Adipocyte (in vitro differentiated cells): ENCODE data around the gene VSIG10L2.
A peak's percentile ranks its signal among the peaks of the same experiment; 100 is the strongest.

Experiments
- DNase-seq: peaks from one replicate; pipeline ENCODE4 v3.0.0-alpha.2; 2015; ENCODE audit warnings: low read depth
- H3K27me3 ChIP-seq: replicated peaks from 2 replicates; pipeline ENCODE4 v1.7.0; 2013; ENCODE audit warnings: mild to moderate bottlenecking, low read length, moderate library complexity; ENCODE audit not compliant: control insufficient read depth, insufficient read depth
- H3K36me3 ChIP-seq: 2 replicates; pipeline ENCODE4 v1.7.0; 2013; ENCODE audit warnings: low read length, mild to moderate bottlenecking, moderate library complexity; ENCODE audit not compliant: control insufficient read depth, insufficient read depth, severe bottlenecking
- H3K4me1 ChIP-seq: 2 replicates; pipeline ENCODE4 v1.7.0; 2013; ENCODE audit warnings: mild to moderate bottlenecking, low read length, moderate library complexity; ENCODE audit not compliant: control insufficient read depth, insufficient read depth
- H3K4me3 ChIP-seq: 2 replicates; pipeline ENCODE4 v1.7.0; 2013; ENCODE audit warnings: mild to moderate bottlenecking, low read length, moderate library complexity
- H3K9ac ChIP-seq: 2 replicates; pipeline ENCODE4 v1.7.0; 2013; ENCODE audit warnings: mild to moderate bottlenecking, low read length, moderate library complexity
- H3K9me3 ChIP-seq: 2 replicates; pipeline ENCODE4 v1.7.0; 2013; ENCODE audit warnings: mild to moderate bottlenecking, low read length, moderate library complexity; ENCODE audit not compliant: control insufficient read depth

VSIG10L2 gene

DNA sequence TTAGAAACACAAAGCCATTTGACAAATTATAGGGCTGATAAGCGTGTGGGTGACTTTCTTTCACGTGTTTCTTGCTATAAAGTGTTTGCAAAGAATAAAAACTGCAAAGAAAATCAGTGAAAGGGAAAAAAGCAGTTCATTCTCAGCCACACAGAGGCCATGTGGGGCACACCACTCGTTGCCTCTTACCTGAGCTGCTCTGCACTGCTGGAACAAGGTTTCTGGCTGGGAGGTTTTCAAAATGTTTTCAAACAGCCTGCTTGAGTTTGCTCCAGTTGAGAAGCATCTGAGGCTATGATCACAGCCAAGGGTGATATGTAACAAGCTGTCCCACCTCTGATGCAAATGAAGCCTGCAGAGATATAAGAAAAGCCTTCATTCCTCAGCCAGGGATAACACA is 14.7 kb upstream of the VSIG10L2 start:
- no peak for DNase-seq
- no peak overlapping the region for H3K9ac ChIP-seq
- H3K9me3 ChIP-seq, result no peaks in the 10 kb centered on the region
- H3K4me1 ChIP-seq, result no peaks in the 10 kb centered on the region
- H3K27me3 ChIP-seq, result no peaks in the 10 kb centered on the region
- H3K4me3 ChIP-seq, result no peak overlapping the region
- H3K36me3 ChIP-seq, result no peaks in the 10 kb centered on the region

- no peak overlapping the region for H3K4me3 ChIP-seq
- H3K36me3 ChIP-seq, result no peaks in the 10 kb centered on the region
- no peaks in the 10 kb centered on the region for H3K4me1 ChIP-seq
- no peaks in the 10 kb centered on the region for H3K27me3 ChIP-seq
- no peak for DNase-seq
- H3K9ac ChIP-seq, result no peak overlapping the region
- no peaks in the 10 kb centered on the region for H3K9me3 ChIP-seq
Measured at GRCh38 chr11:125931668-125932067, 14.2 kb upstream of the VSIG10L2 start.

DNA sequence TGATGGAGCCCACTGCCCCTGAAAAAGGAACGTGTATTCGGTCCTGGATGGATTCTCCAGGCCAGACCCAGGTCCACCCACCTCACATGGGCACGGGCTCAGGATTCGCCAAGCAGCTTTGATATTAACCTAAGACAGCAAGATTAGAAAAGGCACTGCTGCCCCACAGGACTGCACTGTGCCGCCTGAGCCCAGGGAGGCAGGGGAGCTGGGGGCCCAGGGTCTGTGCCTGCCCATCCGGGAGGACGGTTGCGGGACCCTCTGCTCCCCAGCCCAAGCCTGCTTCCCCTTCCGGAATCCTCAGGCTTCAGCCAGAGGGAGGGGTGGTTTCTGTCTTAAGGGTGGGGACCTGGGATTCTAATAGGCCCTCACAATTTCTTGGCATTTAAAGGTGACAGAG is 13.5 kb upstream of the VSIG10L2 start:
- no peak for DNase-seq
- no peaks in the 10 kb centered on the region for H3K36me3 ChIP-seq

DNA sequence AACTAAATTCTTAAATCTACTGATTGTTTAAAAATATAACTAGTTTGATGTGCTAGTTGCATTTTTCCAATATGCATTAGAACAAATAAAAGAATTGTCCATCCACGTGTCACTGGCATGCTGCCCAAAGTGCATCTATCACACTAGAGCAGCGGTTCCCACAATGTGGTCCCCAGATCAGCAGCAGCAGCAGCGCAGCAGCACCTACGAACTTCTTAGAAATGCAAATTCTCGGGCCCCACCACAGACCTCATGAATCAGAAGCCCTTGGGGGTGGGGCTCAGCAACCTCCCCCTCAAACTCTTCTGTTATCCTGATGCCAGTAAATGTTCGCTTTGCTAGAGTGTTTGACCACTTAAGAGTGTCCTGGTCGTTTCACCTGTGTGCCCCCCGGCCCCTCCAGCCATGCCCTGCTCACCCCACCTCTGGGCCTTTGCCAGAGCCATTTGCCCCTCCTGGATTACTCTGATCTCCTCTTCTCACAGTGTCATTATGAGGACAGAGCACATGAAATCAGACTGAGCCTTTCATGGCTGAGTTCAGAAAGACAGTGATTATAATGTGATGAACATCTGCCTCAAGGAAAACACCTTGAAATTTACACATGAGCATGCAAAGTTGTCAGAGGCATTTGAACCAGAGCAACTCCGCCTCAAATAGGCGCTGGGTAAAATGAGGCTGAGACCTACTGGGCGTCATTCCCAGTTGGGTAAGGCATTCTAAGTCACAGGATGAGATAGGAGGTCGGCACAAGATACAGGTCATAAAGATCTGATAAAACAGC is 12.6 kb upstream of the VSIG10L2 start:
- H3K9ac ChIP-seq, result no peak overlapping the region
- H3K27me3 ChIP-seq, result no peaks in the 10 kb centered on the region
- no peak for DNase-seq
- H3K4me1 ChIP-seq, result no peaks in the 10 kb centered on the region
- no peaks in the 10 kb centered on the region for H3K9me3 ChIP-seq
- H3K4me3 ChIP-seq, result no peak overlapping the region
- no peaks in the 10 kb centered on the region for H3K36me3 ChIP-seq

More for the DNA sequence above, 13.5 kb upstream of the VSIG10L2 start:
- H3K4me1 ChIP-seq, result no peaks in the 10 kb centered on the region
- no peaks in the 10 kb centered on the region for H3K27me3 ChIP-seq
- no peaks in the 10 kb centered on the region for H3K9me3 ChIP-seq
- H3K9ac ChIP-seq, result no peak overlapping the region
- H3K4me3 ChIP-seq, result no peak overlapping the region

GRCh38 chr11:125934473-125934872 is 11.4 kb upstream of the VSIG10L2 start:
- H3K4me3 ChIP-seq, result no peak overlapping the region

GRCh38 chr11:125935056-125935455 is 10.8 kb upstream of the VSIG10L2 start:
- no peak for DNase-seq
- Histone ChIP-seq H3K9me3 (no peaks in the 10 kb centered on the region), H3K27me3 (no peaks in the 10 kb centered on the region), H3K4me1 (no peaks in the 10 kb centered on the region), H3K36me3 (no peaks in the 10 kb centered on the region), H3K4me3 (no peak overlapping the region), H3K9ac (no peak overlapping the region)

More at GRCh38 chr11:125934473-125934872, 11.4 kb upstream of the VSIG10L2 start:
- DNase-seq, result no peak
- no peaks in the 10 kb centered on the region for H3K27me3 ChIP-seq
- no peaks in the 10 kb centered on the region for H3K4me1 ChIP-seq
- H3K9ac ChIP-seq, result no peak overlapping the region
- no peaks in the 10 kb centered on the region for H3K36me3 ChIP-seq
- no peaks in the 10 kb centered on the region for H3K9me3 ChIP-seq

DNA sequence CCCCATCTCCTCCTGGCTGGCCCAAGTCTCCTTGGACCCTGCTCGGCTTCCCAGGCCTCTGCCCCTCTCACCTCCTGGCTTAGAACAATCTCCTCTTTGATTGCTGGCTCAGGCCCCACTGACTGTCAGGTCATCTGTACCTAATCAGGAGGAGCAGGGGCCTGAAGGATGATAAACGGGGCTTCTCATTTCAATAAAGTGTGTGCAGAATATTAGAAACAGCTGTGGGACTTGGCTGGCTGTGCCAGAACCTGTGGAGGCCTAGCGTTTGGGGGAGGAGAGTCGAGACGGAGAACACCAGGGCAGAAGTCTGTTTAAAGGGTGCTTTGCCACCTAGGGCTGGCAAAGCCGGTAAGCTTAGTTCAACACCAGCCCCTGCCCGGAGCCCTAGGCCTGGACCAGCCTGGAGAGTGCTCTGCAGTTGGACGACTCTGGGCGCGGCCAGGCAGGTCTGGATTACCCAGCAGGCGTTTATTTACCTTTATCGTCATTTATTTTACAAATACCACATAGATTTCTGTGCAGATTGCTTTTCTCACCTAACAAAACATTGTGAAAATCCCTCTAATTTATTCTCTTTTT is 10.1 kb upstream of the VSIG10L2 start:
- Histone ChIP-seq H3K27me3 (no peaks in the 10 kb centered on the region), H3K9ac (no peak overlapping the region), H3K9me3 (no peaks in the 10 kb centered on the region), H3K36me3 (no peaks in the 10 kb centered on the region), H3K4me1 (no peaks in the 10 kb centered on the region), H3K4me3 (no peak overlapping the region)
- peak; percentile 65 for DNase-seq

GRCh38 chr11:125938418-125938817 is 7.4 kb upstream of the VSIG10L2 start:
- Histone ChIP-seq H3K9ac (no peak overlapping the region), H3K9me3 (no peaks in the 10 kb centered on the region), H3K36me3 (no peaks in the 10 kb centered on the region), H3K4me3 (no peak overlapping the region), H3K27me3 (no peaks in the 10 kb centered on the region), H3K4me1 (no peaks in the 10 kb centered on the region)
- no peak for DNase-seq

DNA sequence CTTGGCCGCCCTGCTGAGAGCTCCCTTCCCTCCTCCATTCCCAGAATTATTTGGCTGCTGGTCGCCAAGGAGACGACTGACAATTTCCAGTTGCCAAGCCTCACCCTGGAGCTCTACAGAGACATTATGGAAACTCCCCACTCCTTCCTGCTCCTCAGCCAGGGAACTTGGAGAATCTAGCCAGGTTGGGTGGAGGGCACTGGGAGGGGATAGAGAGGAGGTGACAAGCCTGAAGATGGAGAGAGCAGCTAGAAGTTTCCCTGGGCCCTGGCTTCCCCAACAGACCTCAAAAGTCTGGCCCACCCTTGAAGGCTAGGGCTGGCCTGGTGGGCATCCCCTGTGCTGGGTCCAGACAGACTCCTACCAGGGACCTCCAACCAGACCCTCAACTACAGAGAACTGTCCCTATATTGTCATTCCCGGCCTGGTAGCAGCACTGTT is 6.7 kb upstream of the VSIG10L2 start:
- Histone ChIP-seq H3K27me3 (no peaks in the 10 kb centered on the region), H3K36me3 (no peaks in the 10 kb centered on the region), H3K9ac (no peak overlapping the region), H3K4me3 (no peak overlapping the region), H3K9me3 (no peaks in the 10 kb centered on the region), H3K4me1 (no peaks in the 10 kb centered on the region)
- no peak for DNase-seq

- no peaks in the 10 kb centered on the region for H3K27me3 ChIP-seq
- H3K36me3 ChIP-seq, result no peaks in the 10 kb centered on the region
- H3K4me1 ChIP-seq, result no peaks in the 10 kb centered on the region
- no peak for DNase-seq
- no peaks in the 10 kb centered on the region for H3K9me3 ChIP-seq
- H3K9ac ChIP-seq, result no peak overlapping the region
- no peak overlapping the region for H3K4me3 ChIP-seq
Measured at GRCh38 chr11:125940145-125940544, 5.7 kb upstream of the VSIG10L2 start.

DNA sequence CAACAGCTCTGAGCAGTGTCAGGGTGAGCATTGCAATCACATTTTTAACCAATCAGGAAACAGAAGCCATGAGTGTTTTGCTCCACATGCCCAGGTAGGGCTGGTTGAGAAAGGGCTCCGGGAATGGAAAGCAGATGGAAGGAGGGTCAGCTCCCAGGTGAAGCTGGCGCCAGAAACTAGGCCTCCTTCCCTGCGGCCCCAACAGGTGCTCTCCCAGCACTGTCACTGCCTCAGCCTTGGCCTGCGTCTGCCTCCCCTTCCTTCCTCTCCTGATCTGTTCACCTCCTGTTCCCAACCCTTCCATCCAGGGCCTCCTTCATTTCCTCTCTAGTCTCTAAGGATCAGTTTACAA is 4.6 kb upstream of the VSIG10L2 start:
- Histone ChIP-seq H3K4me3 (no peak overlapping the region), H3K27me3 (no peaks in the 10 kb centered on the region), H3K9ac (no peak overlapping the region), H3K4me1 (no peaks in the 10 kb centered on the region), H3K36me3 (no peaks in the 10 kb centered on the region), H3K9me3 (no peaks in the 10 kb centered on the region)
- DNase-seq, result no peak
